Trophoblast cell (in vitro differentiated cells and primary cell): ENCODE results near the gene PCSK4.

Source experiments
- DNase-seq, 2 donors: peaks; one replicate each; pipeline ENCODE4 v3.0.0-alpha.2; 2016
- H2AFZ ChIP-seq: 2 replicates; pipeline ENCODE4 v1.6.1; 2013; ENCODE audit warnings: low read length, moderate library complexity, mild to moderate bottlenecking; ENCODE audit not compliant: insufficient read depth, poor library complexity
- H2AK5ac ChIP-seq: 2 replicates; pipeline ENCODE4 v1.6.1; 2013; ENCODE audit warnings: mild to moderate bottlenecking, low read length
- H2BK120ac ChIP-seq: 2 replicates; pipeline ENCODE4 v1.6.1; 2013; ENCODE audit warnings: low read length, mild to moderate bottlenecking, moderate library complexity; ENCODE audit not compliant: insufficient read depth, poor library complexity
- H2BK12ac ChIP-seq: 2 replicates; pipeline ENCODE4 v1.6.1; 2013; ENCODE audit warnings: mild to moderate bottlenecking, low read length, moderate library complexity
- H2BK5ac ChIP-seq: 2 replicates; pipeline ENCODE4 v1.6.1; 2013; ENCODE audit warnings: low read length, low read depth, moderate library complexity, mild to moderate bottlenecking; ENCODE audit not compliant: poor library complexity
- H3K14ac ChIP-seq: 2 replicates; pipeline ENCODE4 v1.6.1; 2013; ENCODE audit warnings: mild to moderate bottlenecking, low read length
- H3K18ac ChIP-seq: 2 replicates; pipeline ENCODE4 v1.6.1; 2013; ENCODE audit warnings: mild to moderate bottlenecking, low read length
- H3K23ac ChIP-seq: 2 replicates; pipeline ENCODE4 v1.6.1; 2013; ENCODE audit warnings: low read length
- H3K27ac ChIP-seq: 2 replicates; pipeline ENCODE4 v1.5.1; 2013; ENCODE audit warnings: low read depth, mild to moderate bottlenecking, inconsistent platforms, low read length, moderate library complexity
- H3K27me3 ChIP-seq: 2 replicates; pipeline ENCODE4 v1.6.1; 2013; ENCODE audit warnings: inconsistent platforms, mild to moderate bottlenecking, low read length, moderate library complexity; ENCODE audit not compliant: insufficient read depth
- H3K36me3 ChIP-seq, 2 experiments: 1 replicate in 1 of 2; 2 replicates in 1 of 2; pipeline ENCODE4 v1.6.1; 2013; ENCODE audit warnings: low read length in 2 of 2, mild to moderate bottlenecking in 2 of 2, moderate library complexity in 1 of 2; ENCODE audit not compliant: insufficient read depth in 2 of 2, control insufficient read depth in 1 of 2
- H3K4ac ChIP-seq: 2 replicates; pipeline ENCODE4 v1.6.1; 2013; ENCODE audit warnings: low read depth, mild to moderate bottlenecking, low read length, moderate library complexity
- H3K4me1 ChIP-seq, 2 experiments: 1 replicate in 1 of 2; 2 replicates in 1 of 2; pipeline ENCODE4 v1.6.1; 2013; ENCODE audit warnings: low read length in 2 of 2, mild to moderate bottlenecking in 2 of 2, moderate library complexity in 1 of 2; ENCODE audit not compliant: insufficient read depth in 2 of 2, control insufficient read depth in 1 of 2
- H3K4me2 ChIP-seq: 2 replicates; pipeline ENCODE4 v1.6.1; 2013; ENCODE audit warnings: inconsistent platforms, mild to moderate bottlenecking, low read length, moderate library complexity
- H3K4me3 ChIP-seq: 2 replicates; pipeline ENCODE4 v1.5.1; 2013; ENCODE audit warnings: mild to moderate bottlenecking, low read depth, low read length, inconsistent platforms
- H3K79me1 ChIP-seq: one replicate; pipeline ENCODE4 v1.6.1; 2013; ENCODE audit warnings: low read length
- H3K79me2 ChIP-seq: 2 replicates; pipeline ENCODE4 v1.6.1; 2013; ENCODE audit warnings: low read length, mild to moderate bottlenecking; ENCODE audit not compliant: control insufficient read depth, insufficient read depth, poor library complexity
- H3K9ac ChIP-seq: 2 replicates; pipeline ENCODE4 v1.6.1; 2013; ENCODE audit warnings: mild to moderate bottlenecking, low read length
- H3K9me3 ChIP-seq: 2 replicates; pipeline ENCODE4 v1.6.1; 2013; ENCODE audit warnings: low read depth, mild to moderate bottlenecking, control low read depth, inconsistent platforms, low read length; ENCODE audit not compliant: insufficient read depth
- H4K12ac ChIP-seq: 2 replicates; pipeline ENCODE4 v1.6.1; 2013; ENCODE audit warnings: low read depth, mild to moderate bottlenecking, low read length, moderate library complexity
- H4K8ac ChIP-seq: 2 replicates; pipeline ENCODE4 v1.6.1; 2013; ENCODE audit warnings: low read depth, mild to moderate bottlenecking, low read length, moderate library complexity
- H4K91ac ChIP-seq: one replicate; pipeline ENCODE4 v1.6.1; 2013; ENCODE audit warnings: low read depth, mild to moderate bottlenecking, low read length, moderate library complexity
- WGBS: extraction: QIAGEN DNeasy Blood & Tissue Kit; methylation state at CpG from one replicate; pipeline ENCODE4 v1.1.7; 2013; ENCODE audit warnings: missing lambda C conversion rate; ENCODE audit not compliant: insufficient read length, insufficient coverage; ENCODE audit errors: extremely low coverage; 5-methylcytosine and 5-hydroxymethylcytosine counted together

PCSK4 gene

DNA sequence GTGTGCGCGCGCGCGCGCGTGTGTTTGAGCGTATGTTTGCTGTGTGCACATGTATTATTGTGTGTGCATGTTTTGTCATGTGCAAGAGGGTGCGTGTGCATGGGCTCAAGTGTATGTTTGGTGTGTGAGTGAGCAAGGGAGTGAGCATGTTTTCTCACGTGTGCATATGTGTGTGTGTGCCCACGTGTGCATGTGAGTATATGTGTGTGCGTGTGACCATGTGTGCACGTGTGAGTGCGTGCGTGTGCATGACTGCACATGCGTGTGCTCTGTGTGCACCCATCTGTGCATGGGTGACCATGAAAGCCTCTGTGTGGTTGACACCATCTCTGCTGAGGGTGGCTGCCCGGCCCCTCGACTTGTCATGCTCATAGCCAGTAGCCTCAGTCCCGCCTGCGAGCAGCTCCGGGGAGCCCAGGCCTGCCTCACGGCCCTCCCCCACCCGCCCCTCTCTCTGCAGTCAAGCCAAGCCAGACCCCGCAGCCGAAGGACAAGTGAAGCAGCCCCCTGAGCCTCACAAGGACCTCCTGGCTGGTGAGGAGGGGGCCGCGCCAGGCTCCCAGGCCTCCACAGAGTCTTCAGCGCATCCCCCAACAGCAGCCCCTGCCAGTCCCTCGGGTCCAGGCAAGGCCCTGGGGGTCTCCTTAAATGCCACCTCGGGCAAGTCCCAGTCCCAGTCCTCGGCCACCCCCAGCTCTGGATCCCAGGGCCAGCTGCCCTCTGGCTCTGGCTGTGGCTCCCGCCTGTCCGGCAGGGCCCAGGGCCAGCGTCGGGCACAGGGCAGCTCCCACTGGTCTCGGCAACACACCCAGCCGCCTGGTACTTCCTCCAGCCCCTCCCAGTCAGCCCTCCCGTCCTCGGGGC lies 6.8 kb upstream of the PCSK4 start:
- Histone ChIP-seq H2BK120ac (no peak overlapping the region), H4K8ac (no peak overlapping the region), H3K4me1 (peaks cover 11 to 12% of the 10 kb centered on the region in 2 experiments), H3K27ac (no peak overlapping the region), H4K91ac (no peak overlapping the region), H2AFZ (no peak overlapping the region), H2BK5ac (no peak overlapping the region), H4K12ac (no peak overlapping the region), H3K36me3 (no peaks in the 10 kb centered on the region), H3K9me3 (peaks cover 5% of the 10 kb centered on the region), H2BK12ac (no peak overlapping the region), H3K27me3 (no peaks in the 10 kb centered on the region), H3K4me2 (no peak overlapping the region), H3K79me1 (no peaks in the 10 kb centered on the region), H3K18ac (no peak overlapping the region), H3K14ac (no peak overlapping the region), H2AK5ac (no peak overlapping the region), H3K23ac (no peak overlapping the region), H3K79me2 (no peaks in the 10 kb centered on the region), H3K4me3 (peak overlapping the region; percentile 52), H3K9ac (no peak overlapping the region), H3K4ac (no peak overlapping the region)
- DNase-seq: no peak
- no CpG with 5 or more reads among the region's 39 CpGs for WGBS

DNA sequence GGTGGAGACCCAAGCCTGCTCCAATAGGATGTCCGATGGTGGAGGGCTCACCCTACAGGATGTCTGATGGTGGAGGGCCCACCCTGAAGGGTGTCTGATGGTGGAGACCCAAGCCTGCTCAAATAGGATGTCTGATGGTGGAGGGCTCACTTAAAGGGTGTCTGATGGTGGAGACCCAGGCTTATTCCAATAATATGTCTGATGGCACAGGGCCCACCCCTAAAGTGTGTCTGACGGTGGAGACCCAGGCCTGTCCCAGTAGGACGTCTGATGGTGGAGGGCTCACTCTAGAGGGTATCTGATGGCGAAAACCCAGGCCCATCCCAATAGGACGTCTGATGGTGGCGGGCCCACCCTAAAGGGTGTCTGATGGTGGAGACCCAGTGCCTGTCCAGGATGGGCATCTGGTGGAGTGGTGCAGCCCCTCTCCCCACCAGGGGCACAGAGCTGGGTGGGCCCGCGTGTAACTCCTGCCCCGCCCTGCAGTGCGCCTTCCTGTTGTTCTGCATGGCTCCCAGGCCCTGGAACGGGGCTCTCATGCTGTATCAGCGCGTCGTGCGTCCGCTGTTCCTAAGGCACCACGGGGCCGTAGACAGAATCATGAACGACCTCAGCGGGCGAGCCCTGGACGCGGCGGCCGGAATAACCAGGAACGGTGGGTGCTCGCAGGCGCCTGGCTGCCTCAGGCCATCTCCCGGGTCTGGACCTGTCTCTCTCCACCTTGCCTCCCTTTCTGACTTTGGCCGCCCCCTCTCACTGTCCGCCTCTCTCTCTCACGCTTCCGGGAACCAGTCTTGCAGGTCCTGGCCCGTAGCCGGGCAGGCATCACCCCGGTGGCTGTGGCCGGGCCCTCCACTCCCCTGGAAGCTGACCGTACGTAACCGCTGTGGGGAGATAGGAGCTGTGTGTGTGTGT lies 5.9 kb upstream of the PCSK4 start:
- Histone ChIP-seq H3K14ac (no peak overlapping the region), H4K91ac (no peak overlapping the region)

DNA sequence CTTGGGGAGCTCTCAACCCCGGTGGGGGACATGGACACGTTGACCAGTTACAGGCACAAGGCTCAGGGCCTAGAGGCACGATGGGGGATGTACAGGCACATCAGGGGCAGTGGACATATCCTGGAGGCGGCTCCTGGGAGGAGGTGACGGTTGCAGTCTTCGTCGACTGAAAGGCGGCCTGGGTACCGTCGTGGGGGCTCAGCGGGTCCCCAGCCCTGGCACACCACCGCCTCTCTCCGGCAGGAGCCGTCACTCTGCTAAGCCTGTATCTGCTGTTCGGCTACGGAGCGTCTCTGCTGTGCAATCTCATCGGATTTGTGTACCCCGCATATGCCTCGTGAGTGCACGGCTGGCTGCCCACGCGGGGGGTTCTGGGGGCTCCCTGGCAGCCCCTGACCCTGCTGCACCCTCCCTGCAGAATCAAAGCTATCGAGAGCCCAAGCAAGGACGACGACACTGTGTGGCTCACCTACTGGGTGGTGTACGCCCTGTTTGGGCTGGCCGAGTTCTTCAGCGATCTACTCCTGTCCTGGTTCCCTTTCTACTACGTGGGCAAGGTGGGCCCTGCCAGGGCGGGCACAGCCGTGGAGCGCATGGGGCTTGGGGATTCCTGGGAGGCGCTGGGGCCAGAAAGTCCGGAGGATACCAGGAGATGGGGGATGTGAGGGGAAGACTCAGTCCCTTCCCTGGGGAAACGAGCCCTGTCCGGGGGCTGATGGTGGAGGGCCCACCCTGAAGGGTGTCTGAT lies 5.1 kb upstream of the PCSK4 start:
- Histone ChIP-seq H3K23ac (no peak overlapping the region), H4K12ac (no peak overlapping the region), H2AFZ (no peak overlapping the region), H2BK12ac (no peak overlapping the region), H3K4me2 (no peak overlapping the region), H3K27ac (no peak overlapping the region), H2BK5ac (no peak overlapping the region), H3K27me3 (peaks cover 5% of the 10 kb centered on the region), H3K9ac (no peak overlapping the region), H2AK5ac (no peak overlapping the region), H3K79me2 (peaks cover 2% of the 10 kb centered on the region), H3K14ac (no peak overlapping the region), H3K18ac (no peak overlapping the region), H3K4ac (no peak overlapping the region), H3K79me1 (peaks cover 6% of the 10 kb centered on the region), H3K36me3 (no peaks in the 10 kb centered on the region), H3K9me3 (peaks cover 3% of the 10 kb centered on the region), H2BK120ac (no peak overlapping the region), H3K4me1 (peaks cover 17 to 19% of the 10 kb centered on the region in 2 experiments), H4K8ac (no peak overlapping the region), H4K91ac (no peak overlapping the region), H3K4me3 (peak overlapping the region; percentile 30)
- no CpG with 5 or more reads among the region's 37 CpGs for WGBS
- no peak for DNase-seq

More for the DNA sequence above, 5.9 kb upstream of the PCSK4 start:
- H3K23ac ChIP-seq: no peak overlapping the region
- H3K79me1 ChIP-seq: peaks cover 2% of the 10 kb centered on the region
- peaks cover 5% of the 10 kb centered on the region for H3K27me3 ChIP-seq
- H2BK12ac ChIP-seq: no peak overlapping the region
- H4K8ac ChIP-seq: no peak overlapping the region
- H2BK120ac ChIP-seq: no peak overlapping the region
- no peak overlapping the region for H2AFZ ChIP-seq
- H3K4me3 ChIP-seq: no peak overlapping the region
- no peak overlapping the region for H4K12ac ChIP-seq
- H3K4ac ChIP-seq: no peak overlapping the region
- no peaks in the 10 kb centered on the region for H3K36me3 ChIP-seq
- peaks cover 2% of the 10 kb centered on the region for H3K79me2 ChIP-seq
- peaks cover 17 to 18% of the 10 kb centered on the region in 2 experiments for H3K4me1 ChIP-seq
- peaks cover 3% of the 10 kb centered on the region for H3K9me3 ChIP-seq
- H2BK5ac ChIP-seq: no peak overlapping the region
- WGBS: no CpG with 5 or more reads among the region's 40 CpGs
- DNase-seq: peak in 1 of 2 donors; percentile 42
- H3K27ac ChIP-seq: no peak overlapping the region
- no peak overlapping the region for H3K4me2 ChIP-seq
- H3K18ac ChIP-seq: no peak overlapping the region
- H3K9ac ChIP-seq: no peak overlapping the region
- no peak overlapping the region for H2AK5ac ChIP-seq
